ENCODE results near the gene ITPKB. TPM values are rescaled to one million over a fixed set of nuclear protein-coding genes. Genes with fewer than 3 reads are reported as not detected.

The ITPKB gene
- total RNA-seq, 1 donor from 2014 or later: 44.1 TPM

- H3K4me3 ChIP-seq: no peak overlapping the region
- H3K36me3 ChIP-seq: no peaks in the 10 kb centered on the region
- H3K27me3 ChIP-seq: no peaks in the 10 kb centered on the region
- no peak for TF ChIP-seq CTCF (IDR thresholded peaks at IDR 0.05)
- H3K4me1 ChIP-seq: peaks cover 49% of the 10 kb centered on the region
- intact Hi-C loops (cut with DNase I): no loop called here
- ATAC-seq: no peak
- DNase-seq: no peak
- H3K9me3 ChIP-seq: no peaks in the 10 kb centered on the region
- H3K27ac ChIP-seq: no peak overlapping the region
Observed at GRCh38 chr1:226706684-226707083, 32.4 kb downstream of the ITPKB start.

- no peak for TF ChIP-seq CTCF (IDR thresholded peaks at IDR 0.05)
- Histone ChIP-seq H3K4me1 (peaks cover 37% of the 10 kb centered on the region), H3K27ac (peak overlapping the region; percentile 99), H3K36me3 (peaks cover 6% of the 10 kb centered on the region), H3K9me3 (no peaks in the 10 kb centered on the region), H3K27me3 (no peaks in the 10 kb centered on the region), H3K4me3 (peak overlapping the region; percentile 79)
- DNase-seq (no peak), ATAC-seq (no peak)
- intact Hi-C loops (cut with DNase I): no loop called here
Observed at GRCh38 chr1:226704169-226704937, 34.7 kb downstream of the ITPKB start.

GRCh38 chr1:226702957-226703831, 35.9 kb downstream of the ITPKB start:
- Histone ChIP-seq H3K4me1 (peaks cover 26% of the 10 kb centered on the region), H3K4me3 (peak overlapping the region; percentile 79), H3K27me3 (no peaks in the 10 kb centered on the region), H3K27ac (peak overlapping the region; percentile 99), H3K9me3 (no peaks in the 10 kb centered on the region), H3K36me3 (peaks cover 12% of the 10 kb centered on the region)
- intact Hi-C loops (cut with DNase I): no loop called here
- TF ChIP-seq CTCF (IDR thresholded peaks at IDR 0.05): no peak
- DNase-seq (peak; percentile 90), ATAC-seq (peak; percentile 97)

GRCh38 chr1:226702318-226702956, 36.6 kb downstream of the ITPKB start:
- H3K4me1 ChIP-seq: peaks cover 26% of the 10 kb centered on the region
- no peak for TF ChIP-seq CTCF (IDR thresholded peaks at IDR 0.05)
- peaks cover 18% of the 10 kb centered on the region for H3K36me3 ChIP-seq
- no peaks in the 10 kb centered on the region for H3K9me3 ChIP-seq
- H3K4me3 ChIP-seq: peak overlapping the region; percentile 79
- no peak for DNase-seq
- peak; percentile 45 for ATAC-seq
- peak overlapping the region; percentile 99 for H3K27ac ChIP-seq
- H3K27me3 ChIP-seq: no peaks in the 10 kb centered on the region
- intact Hi-C loops (cut with DNase I): no loop called here

- intact Hi-C loops (cut with DNase I): no loop called here
- Histone ChIP-seq H3K9me3 (no peaks in the 10 kb centered on the region), H3K36me3 (peaks cover 18% of the 10 kb centered on the region), H3K4me1 (peaks cover 34% of the 10 kb centered on the region), H3K27me3 (no peaks in the 10 kb centered on the region), H3K4me3 (no peak overlapping the region), H3K27ac (no peak overlapping the region)
- DNase-seq (no peak), ATAC-seq (no peak)
- TF ChIP-seq CTCF (IDR thresholded peaks at IDR 0.05): no peak
Observed at GRCh38 chr1:226700861-226701260, 38.2 kb downstream of the ITPKB start.
